Astrocyte (in vitro differentiated cells and primary cell): ENCODE results near the gene MAP7.

Experiments used
- EZH2 ChIP-seq: IDR thresholded peaks from 2 replicates; pipeline ENCODE4 v1.6.1; 2012; ENCODE audit warnings: mild to moderate bottlenecking, low read length, inconsistent platforms; ENCODE audit not compliant: insufficient read depth
- TF ChIP-seq, protein P1 (sequence below): IDR thresholded peaks from 2 replicates; pipeline ENCODE4 v1.5.1; 2011; ENCODE audit warnings: low read depth, mild to moderate bottlenecking, inconsistent platforms, low read length, moderate library complexity; ENCODE audit not compliant: insufficient read depth

DNA sequence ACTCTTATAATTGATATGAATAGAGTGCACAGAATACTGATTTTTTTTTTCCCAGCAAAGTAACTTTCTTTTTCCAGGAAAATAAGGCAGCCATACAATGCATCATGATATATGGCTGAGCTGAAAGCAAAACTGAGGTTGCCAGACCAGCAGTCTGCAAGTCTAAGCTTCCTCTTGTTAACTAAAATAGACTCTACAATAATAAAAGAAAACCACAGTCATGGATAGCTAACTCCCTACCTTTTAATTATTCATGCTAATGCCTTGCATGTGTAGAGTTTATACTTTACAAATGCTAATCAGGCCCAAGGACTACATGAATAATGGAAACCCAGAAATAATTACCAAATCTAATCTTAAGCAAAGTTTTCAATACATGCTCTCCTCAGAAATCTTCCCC lies 47.4 kb downstream of the MAP7 start:
- TF ChIP-seq, protein P1, sequence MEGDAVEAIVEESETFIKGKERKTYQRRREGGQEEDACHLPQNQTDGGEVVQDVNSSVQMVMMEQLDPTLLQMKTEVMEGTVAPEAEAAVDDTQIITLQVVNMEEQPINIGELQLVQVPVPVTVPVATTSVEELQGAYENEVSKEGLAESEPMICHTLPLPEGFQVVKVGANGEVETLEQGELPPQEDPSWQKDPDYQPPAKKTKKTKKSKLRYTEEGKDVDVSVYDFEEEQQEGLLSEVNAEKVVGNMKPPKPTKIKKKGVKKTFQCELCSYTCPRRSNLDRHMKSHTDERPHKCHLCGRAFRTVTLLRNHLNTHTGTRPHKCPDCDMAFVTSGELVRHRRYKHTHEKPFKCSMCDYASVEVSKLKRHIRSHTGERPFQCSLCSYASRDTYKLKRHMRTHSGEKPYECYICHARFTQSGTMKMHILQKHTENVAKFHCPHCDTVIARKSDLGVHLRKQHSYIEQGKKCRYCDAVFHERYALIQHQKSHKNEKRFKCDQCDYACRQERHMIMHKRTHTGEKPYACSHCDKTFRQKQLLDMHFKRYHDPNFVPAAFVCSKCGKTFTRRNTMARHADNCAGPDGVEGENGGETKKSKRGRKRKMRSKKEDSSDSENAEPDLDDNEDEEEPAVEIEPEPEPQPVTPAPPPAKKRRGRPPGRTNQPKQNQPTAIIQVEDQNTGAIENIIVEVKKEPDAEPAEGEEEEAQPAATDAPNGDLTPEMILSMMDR = no peak
- no peak for TF ChIP-seq EZH2
